Astrocyte of the cerebellum (primary cell): ENCODE data around the gene CCNQ.

Source experiments
- DNase-seq: peaks from one replicate; pipeline ENCODE4 v3.0.0-alpha.2; 2011; ENCODE audit warnings: low read depth
- H3K4me3 ChIP-seq: 2 replicates; pipeline ENCODE4 v1.5.1; 2011; ENCODE audit warnings: mild to moderate bottlenecking, low read depth, low read length, moderate library complexity
- in situ Hi-C: cut with HindIII; loops from 2 replicates; pipeline ENCODE4 v1.10.0; 2017; ENCODE audit warnings: low sequenced_read_pairs
- TF ChIP-seq, protein P1 (sequence below): IDR thresholded peaks from 2 replicates; pipeline ENCODE4 v1.5.1; 2012; ENCODE audit warnings: low read length, low read depth, moderate library complexity, mild to moderate bottlenecking; ENCODE audit errors: missing control alignments

CCNQ gene

DNA sequence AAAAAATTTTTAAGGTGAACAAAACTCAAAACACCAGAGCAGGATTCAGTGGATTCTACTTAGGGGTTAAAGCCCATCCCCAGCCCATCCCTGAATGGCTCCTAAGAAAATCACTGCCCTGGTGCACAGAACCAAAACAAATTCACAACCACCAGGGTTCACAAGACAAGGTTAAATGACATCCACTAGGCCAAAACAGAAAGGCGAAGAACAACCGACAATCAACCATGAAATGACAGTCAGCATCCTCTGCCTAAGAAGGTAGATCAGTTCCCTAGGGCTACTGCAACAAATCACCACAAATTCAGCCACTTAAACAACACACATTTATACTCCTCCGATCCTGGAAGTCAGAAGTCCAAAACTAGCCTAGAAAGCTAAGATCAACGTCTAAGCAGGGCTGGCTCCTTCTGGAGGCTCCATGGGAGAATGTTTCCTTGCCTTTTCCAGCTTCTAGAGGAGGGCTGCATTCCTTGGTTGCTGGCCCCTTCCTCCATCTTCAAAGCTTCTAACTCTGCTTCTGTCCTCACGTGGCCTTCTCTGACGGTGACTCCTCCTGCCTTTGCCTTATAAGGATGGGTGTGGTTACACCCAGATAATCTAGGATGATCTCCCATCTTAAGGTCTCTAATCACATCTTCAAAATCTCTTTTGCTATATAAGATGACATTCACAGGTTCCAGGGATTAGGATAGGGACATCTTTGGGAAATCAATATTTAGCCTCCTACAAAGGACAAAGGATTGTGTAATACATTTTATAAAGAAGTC is 1.8 kb downstream of the CCNQ start:
- H3K4me3 ChIP-seq, result no peak overlapping the region
- in situ Hi-C loops, result no loop called here
- TF ChIP-seq, protein P1, sequence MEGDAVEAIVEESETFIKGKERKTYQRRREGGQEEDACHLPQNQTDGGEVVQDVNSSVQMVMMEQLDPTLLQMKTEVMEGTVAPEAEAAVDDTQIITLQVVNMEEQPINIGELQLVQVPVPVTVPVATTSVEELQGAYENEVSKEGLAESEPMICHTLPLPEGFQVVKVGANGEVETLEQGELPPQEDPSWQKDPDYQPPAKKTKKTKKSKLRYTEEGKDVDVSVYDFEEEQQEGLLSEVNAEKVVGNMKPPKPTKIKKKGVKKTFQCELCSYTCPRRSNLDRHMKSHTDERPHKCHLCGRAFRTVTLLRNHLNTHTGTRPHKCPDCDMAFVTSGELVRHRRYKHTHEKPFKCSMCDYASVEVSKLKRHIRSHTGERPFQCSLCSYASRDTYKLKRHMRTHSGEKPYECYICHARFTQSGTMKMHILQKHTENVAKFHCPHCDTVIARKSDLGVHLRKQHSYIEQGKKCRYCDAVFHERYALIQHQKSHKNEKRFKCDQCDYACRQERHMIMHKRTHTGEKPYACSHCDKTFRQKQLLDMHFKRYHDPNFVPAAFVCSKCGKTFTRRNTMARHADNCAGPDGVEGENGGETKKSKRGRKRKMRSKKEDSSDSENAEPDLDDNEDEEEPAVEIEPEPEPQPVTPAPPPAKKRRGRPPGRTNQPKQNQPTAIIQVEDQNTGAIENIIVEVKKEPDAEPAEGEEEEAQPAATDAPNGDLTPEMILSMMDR, result no peak
- DNase-seq, result no peak

DNA sequence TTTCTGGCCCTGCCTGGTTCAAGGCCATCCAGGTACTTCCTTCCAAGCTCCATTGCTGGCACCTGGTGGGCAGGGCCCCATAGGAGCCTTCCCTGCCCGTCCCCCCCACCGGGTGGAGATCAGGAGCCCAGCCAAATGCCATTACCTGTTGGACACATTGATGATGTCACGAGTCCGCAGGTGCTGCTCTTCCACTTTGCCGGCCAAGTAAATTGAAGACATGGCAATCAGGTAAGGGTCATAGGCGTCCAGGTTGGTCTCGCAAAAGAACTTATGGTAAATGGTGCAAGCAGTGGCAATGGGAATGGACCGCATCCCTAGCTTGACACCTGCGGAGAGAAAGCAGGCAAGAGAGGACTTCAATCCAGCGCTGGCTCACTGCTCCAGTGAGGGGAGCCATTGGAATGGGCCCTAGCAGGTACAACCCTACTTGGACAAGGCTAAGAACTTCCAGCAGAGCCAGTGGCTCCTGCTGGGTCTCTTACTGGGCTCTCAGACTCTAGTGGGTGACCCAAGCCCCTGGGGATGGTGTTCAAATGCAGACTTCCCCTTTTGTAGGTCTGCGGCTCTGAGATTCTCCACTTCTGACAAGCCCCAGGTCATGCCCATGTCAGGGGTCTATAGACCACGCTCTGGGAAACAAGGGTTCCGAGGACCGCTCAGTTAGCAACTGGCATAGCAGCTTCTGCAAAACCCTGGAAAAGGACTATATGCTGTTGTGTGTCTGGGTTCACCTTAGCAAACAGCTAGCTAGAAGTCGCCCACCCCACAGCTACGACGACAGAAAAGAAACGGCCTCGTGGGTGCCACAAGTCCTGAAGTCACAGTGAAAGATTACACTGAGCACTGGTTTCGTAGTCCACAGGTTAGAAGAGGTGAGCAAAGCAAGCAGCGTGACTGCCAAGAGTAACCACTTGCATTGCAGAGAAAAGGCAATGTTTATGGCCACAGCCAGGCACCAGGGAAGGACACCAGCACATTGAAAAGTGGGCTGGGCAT is 2.8 kb downstream of the CCNQ start:
- no peak for DNase-seq
- H3K4me3 ChIP-seq, result no peak overlapping the region
- in situ Hi-C loops, result no loop called here
- TF ChIP-seq, protein P1, result no peak

DNA sequence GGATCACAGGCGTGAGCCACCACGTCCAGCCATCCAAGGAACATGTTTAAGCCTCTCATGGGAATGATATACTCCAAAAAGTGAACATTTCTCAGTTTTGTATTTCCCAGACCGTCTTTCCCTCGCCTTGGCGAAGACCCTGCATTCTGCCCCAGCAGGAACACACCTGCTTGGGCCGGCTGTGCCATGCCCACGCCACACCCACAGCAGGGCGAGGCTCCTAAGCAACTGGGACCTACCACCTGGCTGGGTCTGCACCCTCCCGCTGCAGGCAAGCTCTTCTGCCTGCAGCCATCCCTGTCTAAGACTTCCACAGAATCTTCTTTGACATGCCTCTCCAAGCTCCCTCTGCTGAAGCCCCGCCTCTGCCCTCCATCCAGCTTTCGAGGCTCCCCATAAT is 3.6 kb downstream of the CCNQ start:
- in situ Hi-C loops, result no loop called here
- H3K4me3 ChIP-seq, result no peak overlapping the region
- TF ChIP-seq, protein P1, result no peak
- DNase-seq, result no peak

DNA sequence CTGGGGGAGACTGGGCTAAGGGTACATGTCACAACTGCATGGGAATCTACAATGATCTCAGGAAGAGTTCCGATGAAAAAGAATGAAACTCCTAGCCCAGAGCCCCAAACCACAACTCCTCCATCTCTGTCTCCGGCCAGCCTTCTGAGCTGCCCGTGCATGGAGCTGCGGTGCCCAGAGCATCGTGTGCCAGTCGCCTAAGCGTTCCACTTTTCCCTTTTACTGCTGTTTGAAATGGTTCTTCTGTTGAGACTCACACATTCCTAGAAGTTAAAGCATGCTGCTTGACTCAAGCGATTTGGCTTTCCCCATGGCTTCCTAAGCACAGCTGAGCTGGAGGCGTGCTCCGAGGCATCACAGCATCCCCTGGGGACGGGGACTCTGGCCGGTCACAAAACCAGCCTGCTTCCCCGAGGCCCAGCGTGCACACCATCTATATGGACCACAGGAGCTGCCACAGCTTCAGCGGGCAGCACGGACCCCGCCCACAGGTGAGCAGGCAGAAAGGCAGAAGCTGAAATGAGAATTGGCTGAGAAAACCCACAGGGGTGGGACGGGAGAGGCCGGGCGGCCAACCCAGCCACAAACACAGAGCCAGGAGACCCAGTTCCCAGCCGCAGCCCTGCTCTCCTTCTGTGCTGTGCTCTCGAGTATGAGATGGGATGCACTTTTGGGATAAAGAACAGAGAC is 5.0 kb downstream of the CCNQ start:
- no peak for DNase-seq
- no peak overlapping the region for H3K4me3 ChIP-seq
- in situ Hi-C loops, result no loop called here
- TF ChIP-seq, protein P1, result no peak

DNA sequence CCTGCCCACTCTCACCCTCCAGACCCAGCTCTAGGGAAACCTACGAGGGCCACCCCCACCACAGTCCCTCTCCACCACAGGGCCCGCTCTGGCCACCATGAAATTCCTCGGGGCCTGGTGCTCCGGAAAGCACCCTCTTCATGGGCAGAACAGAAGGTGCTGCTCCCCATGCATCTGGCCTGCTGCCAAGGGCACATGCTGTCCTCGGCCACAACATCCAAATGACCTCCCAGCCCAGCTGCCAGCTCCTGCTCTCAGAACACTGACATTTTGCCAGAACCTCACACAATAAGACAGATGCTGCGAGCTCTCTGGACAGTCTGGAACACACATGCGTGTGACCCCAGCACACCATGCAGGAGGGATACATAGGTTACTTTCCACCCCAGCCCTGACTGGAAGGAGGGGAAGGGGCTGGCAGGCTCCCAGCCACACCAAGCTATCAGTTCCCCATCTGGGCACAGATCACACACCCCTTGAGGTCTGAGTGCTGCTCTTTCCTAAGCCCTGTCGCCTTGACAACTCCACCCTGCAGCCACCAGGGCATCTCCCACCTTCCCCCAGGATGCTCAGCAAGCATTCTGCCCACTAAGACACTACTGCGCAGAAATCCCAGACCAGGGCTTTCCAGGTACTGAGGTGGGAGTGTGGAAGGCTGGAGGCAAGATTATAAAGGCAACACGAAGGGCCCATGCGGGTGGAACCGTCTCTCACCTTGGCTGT is 5.8 kb downstream of the CCNQ start:
- no peak overlapping the region for H3K4me3 ChIP-seq
- no peak for DNase-seq
- TF ChIP-seq, protein P1, result no peak
- in situ Hi-C loops, result no loop called here
